Measurements from ENCODE around the gene ABCG8. TPM values are rescaled to one million over a fixed set of nuclear protein-coding genes. Genes with fewer than 3 reads are reported as not detected.

The ABCG8 gene
- total and polyA plus RNA-seq, 2 donors (not counting 3 experiments of a cell fraction or from before 2014, with no cell fraction given): not detected

DNA sequence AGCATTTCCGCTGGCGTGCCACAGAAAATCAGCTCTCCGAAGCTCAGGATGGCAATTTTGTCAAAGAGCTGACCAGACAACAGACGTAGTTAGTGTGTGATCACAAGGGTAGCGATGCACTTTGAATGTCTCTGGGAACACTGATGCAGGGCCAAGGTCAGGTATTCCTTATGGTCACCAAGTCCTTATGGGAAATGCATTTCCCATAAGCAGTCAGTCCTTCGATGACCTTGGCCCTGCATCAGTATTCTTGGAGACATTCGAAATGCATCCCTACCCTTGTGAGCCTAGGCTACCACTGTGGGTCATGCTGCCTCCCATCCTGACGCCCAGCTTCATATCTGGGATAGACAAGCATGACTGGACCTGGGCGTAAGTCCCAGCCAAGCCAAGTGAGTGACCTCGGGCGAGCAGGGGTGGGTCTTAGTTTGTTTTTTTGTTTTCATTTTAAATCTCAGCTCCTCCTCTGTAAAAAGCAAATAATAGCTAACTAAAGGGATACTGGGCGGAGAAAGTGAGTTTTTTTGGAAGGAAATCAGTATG, 13.7 kb upstream of the ABCG8 start:
- no peak for FAIRE-seq
- TF ChIP-seq MAX (IDR thresholded peaks at IDR 0.05; ENCODE audit: insufficient read depth, insufficient read length): no peak
- TF ChIP-seq EZH2 (IDR thresholded peaks at IDR 0.05; ENCODE audit: borderline replicate concordance, low read depth, low read length, severe bottlenecking): no peak
- TF ChIP-seq POLR2A (IDR thresholded peaks at IDR 0.05; ENCODE audit: low read depth, low read length): no peak
- no peak for TF ChIP-seq CTCF (IDR thresholded peaks at IDR 0.05; ENCODE audit: extremely low read depth in 1 of 2, insufficient read depth in 1 of 2, low read depth in 1 of 2, low read length in 2 of 2)
- TF ChIP-seq MYC (IDR thresholded peaks at IDR 0.05; ENCODE audit: low read depth, low read length): no peak
- TF ChIP-seq GATA2 (IDR thresholded peaks at IDR 0.05; ENCODE audit: insufficient read depth, insufficient read length, low read depth, low read length): no peak
- TF ChIP-seq FOS (IDR thresholded peaks at IDR 0.05; ENCODE audit: borderline replicate concordance, insufficient read depth, low read length): no peak
- no peak for TF ChIP-seq JUN (IDR thresholded peaks at IDR 0.05; ENCODE audit: borderline replicate concordance, insufficient read depth, insufficient read length, low read depth)
- Histone ChIP-seq H3K4me1 (ENCODE audit: control insufficient read depth, extremely low read depth, insufficient read depth, low read length) (no peaks in the 10 kb centered on the region), H2AFZ (ENCODE audit: low read depth, low read length) (no peak overlapping the region), H3K27me3 (ENCODE audit: control insufficient read depth in 2 of 2, insufficient read depth in 2 of 2, low read length in 2 of 2) (peaks cover 10 to 16% of the 10 kb centered on the region in 2 experiments), H3K4me3 (replicated peaks in 1 of 3; ENCODE audit: insufficient read depth in 1 of 3, low read depth in 1 of 3, low read length in 3 of 3) (no peak overlapping the region), H3K9me3 (replicated peaks; ENCODE audit: control insufficient read depth, insufficient read depth, low read length) (no peaks in the 10 kb centered on the region), H3K9ac (replicated peaks; ENCODE audit: extremely low read depth, insufficient read depth, low read length) (no peak overlapping the region), H4K20me1 (replicated peaks; ENCODE audit: control insufficient read depth, extremely low read depth, insufficient read depth, low read length) (no peaks in the 10 kb centered on the region), H3K79me2 (ENCODE audit: control insufficient read depth, insufficient read depth, low read length) (no peaks in the 10 kb centered on the region), H3K27ac (ENCODE audit: insufficient read depth, low read depth, low read length) (no peak overlapping the region), H3K4me2 (ENCODE audit: insufficient read depth, low read length) (no peak overlapping the region), H3K36me3 (ENCODE audit: control insufficient read depth in 2 of 2, extremely low read depth in 1 of 2, insufficient read depth in 2 of 2, low read length in 2 of 2) (no peaks in the 10 kb centered on the region), H3K9me1 (replicated peaks; ENCODE audit: control insufficient read depth, extremely low read depth, insufficient read depth, low read length) (no peaks in the 10 kb centered on the region)
- no peak for DNase-seq (ENCODE audit: low read depth, low spot score)
- BruUV-seq (replicated peaks): no TSS peak
- dilution Hi-C loops (cut with MboI; ENCODE audit: extremely low pct_ligation_motif_present, low sequenced_read_pairs): no loop called here
- CTCF ChIA-PET: interaction anchor here (1.2 kb wide), 1 partner anchor 11 kb away, joined by 3 read pairs; no protein-coding TSS in a partner anchor
- intact Hi-C loops (cut with micrococcal nuclease): no loop called here
- POLR2A ChIA-PET: no interaction called here
